CD4-positive, alpha-beta T cell treated with Interleukin-4 for 4 hours (primary cell): ENCODE results near the gene GPR183.
"Not testable (repeated sequence)": the region's sequence is repeated elsewhere in the genome, so short reads cannot be mapped to it uniquely, and the experiment has no call there.

Source experiments
- DNase-seq: peaks from one replicate; pipeline ENCODE4 v3.0.0-alpha.2; 2020

The GPR183 gene

DNA sequence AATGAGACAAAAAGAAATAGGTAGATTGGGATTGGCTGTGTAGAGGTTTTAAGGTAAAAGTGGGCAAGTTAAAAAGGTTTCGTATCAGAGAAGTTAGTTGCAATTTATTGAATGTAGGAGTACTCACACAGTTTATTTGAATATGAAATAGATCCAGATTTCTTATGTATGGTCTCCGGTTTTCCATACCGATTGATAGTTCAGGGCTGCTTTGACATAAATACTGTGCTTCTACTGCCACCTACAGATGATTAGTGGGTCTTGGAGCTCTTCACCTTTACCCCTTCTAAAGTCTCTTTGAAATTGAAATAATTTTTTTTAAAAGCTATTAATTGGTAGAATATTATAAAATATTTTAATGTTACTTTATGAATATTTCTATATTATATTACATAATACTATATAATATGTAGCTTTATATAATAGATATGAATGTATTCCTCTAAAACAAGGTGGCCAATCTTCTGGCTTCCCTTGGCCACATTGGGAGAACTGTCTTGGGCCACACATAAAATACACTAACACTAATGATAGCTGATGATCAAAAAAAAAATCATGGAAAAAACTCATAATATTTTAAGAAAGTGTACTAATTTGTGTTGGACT lies 41.3 kb downstream of the GPR183 start:
- peak; percentile 70 for DNase-seq

DNA sequence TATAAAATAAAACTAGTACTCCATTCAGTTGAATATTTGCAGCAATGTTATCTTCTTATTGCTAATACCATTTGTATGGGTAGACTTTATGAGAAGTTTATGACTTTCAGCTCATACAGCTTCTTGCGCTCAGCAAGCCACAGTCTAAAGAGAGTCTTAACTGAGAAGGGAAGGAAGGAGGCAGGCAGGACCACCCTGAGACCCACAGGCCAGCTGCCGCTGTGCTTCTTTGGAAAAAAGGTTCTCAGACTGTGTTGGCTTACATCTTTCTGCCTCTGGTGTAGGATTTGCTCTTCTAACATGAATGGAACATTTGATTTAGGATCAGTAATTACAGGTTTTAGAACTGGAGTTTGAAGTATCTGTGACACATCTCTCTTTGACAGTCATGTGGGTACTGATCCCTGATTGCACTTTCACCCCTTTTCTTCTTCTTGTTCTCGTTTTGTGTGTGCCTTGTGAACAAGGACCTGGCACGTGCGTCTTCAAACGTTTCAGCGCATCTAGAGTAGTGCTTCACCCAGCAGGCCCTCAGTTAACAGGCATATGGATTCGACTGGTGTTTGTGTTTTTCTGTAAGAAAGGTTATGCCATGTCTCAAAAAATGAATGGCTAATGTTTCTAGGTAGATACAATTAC lies 41.9 kb downstream of the GPR183 start:
- DNase-seq, result no peak

DNA sequence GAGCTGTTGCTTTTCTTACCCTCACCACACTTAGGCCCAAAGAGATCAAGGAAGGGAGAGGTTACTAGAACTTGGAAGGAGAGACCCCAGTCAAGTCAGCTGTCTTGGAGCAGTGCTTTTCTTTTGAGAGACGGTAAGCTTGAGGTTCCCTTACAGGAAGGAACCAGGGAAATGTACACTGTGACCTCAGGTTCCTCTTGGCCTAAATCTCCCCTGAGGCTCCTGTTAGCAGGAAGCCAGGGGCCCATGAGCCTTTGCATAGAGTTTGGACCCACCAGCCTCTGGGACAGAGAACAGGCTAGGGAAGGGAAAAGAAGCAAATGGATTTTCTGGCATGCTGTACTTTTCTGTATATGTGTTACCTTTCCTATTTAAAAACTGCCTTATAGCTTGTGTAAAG lies 43.1 kb downstream of the GPR183 start:
- no peak for DNase-seq

DNA sequence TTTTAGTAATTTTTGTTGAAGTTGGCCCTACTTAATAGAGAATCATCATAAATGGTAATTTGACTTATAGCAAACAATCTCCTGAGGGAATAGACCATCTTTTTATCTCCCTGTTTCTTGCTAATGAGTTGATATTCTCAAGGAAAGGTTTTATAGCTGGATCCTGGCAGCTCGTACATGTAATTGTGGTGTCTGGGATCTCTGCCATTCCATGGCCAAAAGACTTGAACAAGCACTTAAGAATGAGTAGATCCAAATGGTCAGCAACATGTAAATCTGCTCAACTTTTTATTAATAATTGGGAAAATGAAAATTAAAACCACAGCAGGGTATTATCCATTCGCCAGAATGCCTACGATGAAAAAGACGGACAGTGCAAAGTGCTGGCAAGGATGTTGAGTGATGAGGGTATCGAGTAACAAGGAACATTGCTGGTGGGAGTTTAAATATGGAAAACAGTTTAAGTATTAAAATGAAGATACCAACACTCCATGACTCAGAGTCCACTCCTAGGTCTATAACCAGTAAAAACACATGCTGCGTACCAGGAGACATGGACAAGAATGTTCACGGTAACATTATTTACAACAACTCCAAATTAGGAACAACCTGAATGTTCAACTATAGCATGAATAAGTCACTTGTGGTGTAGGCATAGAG lies 43.9 kb downstream of the GPR183 start:
- no peak for DNase-seq

DNA sequence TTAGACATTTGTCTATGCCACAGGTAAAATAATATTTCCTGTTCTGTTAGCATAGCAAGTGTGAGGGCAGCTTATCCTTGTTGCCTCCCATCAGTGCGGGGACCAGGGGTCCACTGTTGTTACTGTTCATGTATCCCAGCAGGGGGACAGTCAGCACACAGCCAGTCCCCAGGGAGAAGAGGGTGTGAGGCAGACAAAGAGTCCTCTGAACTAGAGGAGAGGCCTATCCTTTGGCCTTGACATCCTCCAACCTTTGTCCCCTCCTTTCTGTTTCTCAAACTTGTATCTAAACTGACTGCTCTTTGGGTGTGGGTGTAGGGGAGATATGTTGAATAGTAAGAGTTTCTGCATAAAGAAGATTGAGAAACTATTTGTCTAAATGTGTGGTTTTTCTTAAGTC lies 46.1 kb downstream of the GPR183 start:
- no peak for DNase-seq

DNA sequence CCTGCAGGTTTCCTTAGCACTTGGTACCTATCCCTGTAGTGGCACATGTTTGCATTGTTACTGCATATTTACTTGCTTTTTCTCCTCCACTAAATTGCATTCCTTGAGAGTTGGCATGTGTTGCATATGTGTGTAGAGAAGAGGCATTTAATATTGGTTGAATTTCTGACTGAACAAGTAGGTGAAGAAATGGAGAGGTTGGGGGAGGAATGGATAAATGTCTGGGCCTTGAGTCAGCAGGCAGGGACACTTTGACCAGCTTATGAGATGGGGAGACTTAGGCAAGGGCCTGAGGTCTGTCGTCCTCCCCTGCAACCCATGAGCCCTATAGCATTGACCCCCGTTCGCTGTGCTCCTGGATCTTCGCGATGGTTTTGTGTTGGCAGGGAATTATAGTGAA lies 47.0 kb downstream of the GPR183 start:
- DNase-seq, result no peak

DNA sequence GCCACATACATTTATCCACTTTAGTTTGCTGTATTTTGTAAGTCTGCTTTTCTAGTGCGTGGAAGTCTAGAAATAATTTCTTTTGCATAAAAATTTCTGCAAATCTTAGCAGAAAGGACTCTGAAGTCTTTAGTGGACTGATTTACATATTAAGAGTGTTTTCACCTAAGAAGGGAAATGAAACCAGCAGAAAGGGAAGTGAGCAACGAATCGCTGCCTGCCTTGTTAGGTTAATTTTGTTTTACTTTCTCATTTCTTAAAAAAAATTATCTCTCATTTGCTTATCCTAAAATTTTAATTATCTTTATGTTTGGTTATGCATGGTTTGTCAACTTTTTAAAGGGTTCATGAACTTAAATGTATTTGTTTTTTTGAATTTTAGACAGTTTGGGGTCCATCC lies 48.3 kb downstream of the GPR183 start:
- DNase-seq, result peak; percentile 60

DNA sequence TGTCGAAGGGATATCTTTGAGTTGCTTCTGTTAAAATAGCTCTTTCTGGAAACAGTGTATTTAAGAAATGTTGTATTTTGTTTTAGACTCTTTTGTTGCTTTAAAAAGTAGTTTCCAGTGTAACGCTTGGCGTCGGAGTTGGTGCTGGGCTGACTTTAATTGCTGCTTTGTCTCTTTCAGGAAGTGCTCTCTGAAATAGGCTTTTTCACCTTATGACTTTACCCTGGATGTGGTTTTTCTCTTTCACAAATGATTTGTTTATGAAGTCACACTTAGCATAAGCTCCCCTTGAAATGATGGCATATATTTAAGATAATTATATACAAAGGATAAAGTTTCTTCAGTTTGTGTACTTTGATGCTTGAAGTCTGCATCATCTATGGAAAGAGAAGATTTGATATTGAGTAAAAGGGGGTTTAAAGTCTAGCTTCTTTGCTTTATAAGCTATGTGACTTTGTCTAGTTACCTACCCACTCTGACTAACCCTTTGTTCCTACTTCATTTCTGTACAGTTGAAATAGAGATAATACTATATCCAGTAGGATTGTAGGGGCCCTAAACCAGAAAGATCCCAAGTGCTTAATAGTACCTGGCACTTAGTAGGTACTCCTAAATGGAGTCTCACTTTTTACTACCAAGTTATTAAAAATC lies 48.9 kb downstream of the GPR183 start, which contains the start of gene GPR18:
TSS of gene GPR18 (minus strand) at position 170 of the 651 bp plus-strand sequence. CDS start 2,507 bp downstream, outside the sequence.
- DNase-seq, result peak; percentile 74

DNA sequence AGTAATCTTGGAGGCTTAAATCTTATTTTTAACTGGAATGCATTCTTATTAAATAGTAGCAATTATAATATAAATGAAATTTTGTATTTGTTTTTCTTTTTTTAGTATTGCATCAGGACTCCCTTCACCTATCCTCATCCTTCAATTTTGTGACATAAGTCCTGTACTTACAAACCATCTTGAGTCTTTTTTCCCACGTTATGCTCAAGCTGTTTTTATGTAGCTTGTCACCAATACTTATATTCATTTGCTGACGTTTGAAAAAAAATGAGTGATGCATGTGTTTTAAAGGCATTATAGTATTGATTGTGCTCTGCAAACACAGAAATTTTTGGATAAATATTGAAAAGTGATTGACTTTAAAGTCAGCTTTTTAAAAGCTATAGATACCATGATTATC lies 49.9 kb downstream of the GPR183 start:
- DNase-seq, result no peak

DNA sequence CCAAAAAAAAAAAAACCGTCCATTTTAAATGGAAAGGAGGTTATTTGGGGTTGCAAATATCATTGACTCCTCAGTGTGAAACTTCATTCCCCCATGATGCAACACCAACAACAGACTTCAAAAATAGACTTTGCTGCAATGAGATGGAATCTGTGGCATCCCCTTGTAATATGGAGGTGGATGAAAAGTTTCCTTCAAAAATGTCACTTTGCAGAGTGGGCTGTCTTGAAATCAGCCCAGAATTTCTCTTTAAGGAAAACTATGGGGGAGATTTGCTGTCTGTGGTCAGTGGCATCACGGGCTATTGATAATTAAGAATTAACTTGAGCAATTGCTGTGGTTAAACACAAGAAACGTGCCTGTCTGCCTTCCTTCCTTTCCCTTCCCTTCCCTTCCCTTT lies 50.5 kb downstream of the GPR183 start:
- no peak for DNase-seq

DNA sequence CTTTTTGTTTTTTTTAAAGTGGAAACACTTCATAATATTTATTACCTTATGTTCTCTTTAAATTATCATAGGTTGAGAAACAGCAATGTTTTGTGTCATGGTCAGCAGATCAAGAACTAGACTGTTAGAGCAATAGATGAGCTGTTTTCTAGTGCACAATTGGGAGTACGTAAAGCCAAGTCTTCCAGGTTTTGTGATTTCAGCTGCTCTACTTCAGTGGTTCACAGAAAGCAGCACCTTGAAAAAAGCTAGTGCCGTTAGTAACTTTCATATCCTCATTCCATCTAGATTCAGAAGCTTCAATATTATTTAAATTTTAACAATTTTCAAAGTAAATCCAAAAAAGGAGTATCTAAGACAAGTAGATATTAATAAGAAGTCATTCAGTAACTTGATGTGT lies 50.9 kb downstream of the GPR183 start:
- no peak for DNase-seq

DNA sequence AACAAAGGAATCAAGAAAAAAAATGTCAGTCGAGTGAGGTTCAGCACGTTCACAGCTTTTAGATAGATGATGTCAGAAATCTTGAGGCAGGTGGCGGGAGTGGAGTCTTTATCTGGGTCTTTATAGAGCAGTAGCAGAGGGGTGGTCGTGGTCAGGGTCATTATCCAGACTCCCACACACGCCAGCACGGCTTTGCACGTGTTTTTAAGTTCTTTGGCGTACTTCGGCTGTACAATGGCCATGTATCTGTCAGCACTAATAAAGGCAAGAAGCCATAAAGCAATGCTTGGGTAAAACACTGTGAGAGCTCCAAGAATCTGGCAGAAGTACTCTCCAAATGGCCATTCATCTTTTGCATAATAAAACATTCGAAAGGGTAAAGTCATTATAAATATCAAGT lies 51.9 kb downstream of the GPR183 start:
- no peak for DNase-seq

DNA sequence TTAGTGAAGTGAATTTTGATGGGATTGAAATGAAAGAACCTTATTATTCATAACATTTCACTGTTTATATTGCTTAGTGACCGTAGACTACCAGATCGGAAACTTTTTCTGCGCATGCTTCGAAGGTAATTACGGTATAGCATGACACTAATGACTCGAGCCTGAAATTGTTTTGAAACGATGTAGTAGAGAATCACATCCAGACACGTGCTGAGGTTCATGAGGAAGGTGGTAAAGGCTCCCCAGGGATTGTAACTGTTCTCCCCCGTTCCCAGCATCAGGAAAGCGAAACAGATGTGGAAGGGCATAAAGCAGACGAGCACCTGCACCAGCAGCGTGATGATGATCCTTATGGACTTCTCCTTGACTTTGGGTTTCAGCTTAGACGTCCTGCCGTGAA lies 52.4 kb downstream of the GPR183 start:
- DNase-seq, result no peak

DNA sequence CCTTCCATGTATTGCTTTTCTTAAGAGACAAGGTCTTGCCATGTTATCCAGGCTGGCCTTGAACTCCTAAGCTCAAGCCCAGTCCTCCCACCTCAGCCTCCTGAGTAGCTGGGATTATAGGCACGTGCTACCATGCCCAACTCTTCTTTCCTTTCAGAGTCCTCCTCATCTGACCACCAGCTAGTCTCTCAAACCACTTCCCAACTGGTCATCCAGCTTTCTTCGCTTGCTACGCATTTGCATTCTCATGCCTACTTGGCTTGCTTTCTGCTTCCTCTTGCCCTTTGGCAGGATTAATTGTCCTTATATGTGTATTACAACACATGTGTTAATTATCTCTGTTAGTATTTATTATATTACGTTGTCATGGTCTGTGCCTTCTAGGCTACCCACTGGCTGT lies 55.3 kb downstream of the GPR183 start:
- no peak for DNase-seq

DNA sequence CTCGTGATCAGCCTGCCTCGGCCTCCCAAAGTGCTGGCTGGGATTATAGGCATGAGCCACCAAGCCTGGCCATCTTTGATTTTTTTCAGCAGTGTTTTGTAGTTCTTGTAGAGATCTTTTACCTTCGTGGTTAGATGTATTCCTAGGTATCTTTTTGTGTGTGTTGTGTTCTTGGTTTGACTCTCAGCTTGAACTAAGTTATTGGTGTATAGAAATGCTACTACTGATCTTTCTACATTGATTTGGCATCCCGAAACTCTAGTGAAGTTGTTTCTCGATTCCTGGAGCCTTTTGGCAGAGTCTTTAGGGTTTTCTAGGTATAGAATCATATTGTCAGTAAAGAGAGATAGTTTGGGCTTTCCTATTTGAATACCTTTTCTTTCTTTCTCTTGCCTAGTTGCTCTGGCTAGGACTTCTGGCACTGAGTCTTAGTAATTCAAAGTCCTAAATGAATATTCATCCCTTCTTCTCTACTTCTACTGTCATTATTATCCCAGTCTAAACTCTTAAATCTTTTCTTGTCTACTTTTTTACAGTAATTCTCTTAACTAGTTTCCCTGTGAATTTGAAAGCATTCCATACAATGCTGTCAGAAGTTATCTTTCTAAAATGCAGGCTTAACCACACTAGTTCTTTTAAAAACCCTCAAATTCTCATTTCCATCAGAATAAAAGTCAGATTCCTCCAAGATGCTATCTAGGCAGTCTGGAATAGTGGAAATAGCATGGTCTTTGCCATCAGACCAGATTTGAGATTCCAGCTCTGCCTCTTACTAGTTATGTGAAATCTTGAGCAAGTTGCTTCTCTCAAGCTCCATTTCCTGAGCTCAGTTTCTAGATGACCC lies 56.0 kb downstream of the GPR183 start:
- no peak for DNase-seq

DNA sequence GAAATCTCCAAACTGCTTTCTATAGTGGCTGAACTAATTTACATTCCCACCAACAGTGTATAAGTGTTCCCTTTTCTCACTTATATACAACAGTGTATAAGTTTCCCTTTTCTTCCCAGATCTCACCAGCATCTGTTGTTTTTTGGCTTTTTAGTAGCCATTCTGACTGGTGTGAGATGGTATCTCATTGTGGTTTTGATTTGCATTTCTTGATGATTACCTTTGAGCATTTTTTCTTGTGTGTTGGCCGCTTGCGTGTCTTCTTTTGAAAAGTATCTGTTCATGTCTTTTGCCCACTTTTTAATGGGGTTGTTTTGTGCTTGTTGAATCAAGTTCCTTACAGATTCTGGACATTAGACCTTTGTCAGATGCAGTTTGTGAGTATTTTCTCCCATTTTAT lies 57.6 kb downstream of the GPR183 start:
- DNase-seq, result not testable (repeated sequence)

DNA sequence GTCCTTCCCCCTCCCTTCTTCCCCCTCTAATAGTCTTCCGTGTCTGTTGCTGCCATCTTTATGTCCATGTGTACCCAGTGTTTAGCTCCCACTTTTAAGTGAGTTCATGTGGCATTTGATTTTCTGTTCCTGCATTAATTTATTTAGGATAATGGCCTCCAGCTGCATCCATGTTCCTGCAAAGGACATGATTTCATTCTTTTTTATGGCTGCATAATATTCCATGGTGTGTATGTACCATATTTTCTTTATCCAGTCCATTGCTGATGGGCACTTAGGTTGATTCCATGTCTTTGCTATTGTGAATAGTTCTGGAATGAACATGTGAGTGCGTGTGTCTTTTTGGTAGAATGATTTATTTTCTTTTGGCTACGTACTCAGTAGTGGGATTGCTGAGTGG lies 58.0 kb downstream of the GPR183 start:
- not testable (repeated sequence) for DNase-seq

DNA sequence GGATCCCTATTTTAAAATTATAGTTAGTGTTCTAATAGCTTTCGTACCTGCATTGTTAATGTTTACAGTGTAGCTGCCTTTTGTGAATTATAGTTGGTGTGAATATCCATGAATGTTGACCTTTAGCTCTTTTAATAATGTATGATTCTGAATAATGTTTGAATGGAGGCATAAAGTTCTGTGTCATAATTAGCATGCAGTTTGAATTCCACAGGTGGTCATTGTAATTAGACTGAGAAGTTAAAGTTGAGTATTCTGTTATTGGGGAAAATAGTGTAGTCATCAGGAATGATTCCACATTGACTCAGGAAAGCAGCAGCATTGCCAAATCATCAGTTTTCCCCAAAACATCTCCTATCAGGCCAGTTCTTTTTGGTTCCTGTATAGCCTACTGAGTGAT lies 61.1 kb downstream of the GPR183 start:
- DNase-seq, result no peak
